ENCODE results near the gene CUX1. TPM values are rescaled to one million over a fixed set of nuclear protein-coding genes. Genes with fewer than 3 reads are reported as not detected.

The CUX1 gene
- total and polyA plus RNA-seq, 2 of the 13 experiments (the other 11 are each of a cell fraction or from before 2014, with no cell fraction given), result 13.7 to 14.9 TPM

DNA sequence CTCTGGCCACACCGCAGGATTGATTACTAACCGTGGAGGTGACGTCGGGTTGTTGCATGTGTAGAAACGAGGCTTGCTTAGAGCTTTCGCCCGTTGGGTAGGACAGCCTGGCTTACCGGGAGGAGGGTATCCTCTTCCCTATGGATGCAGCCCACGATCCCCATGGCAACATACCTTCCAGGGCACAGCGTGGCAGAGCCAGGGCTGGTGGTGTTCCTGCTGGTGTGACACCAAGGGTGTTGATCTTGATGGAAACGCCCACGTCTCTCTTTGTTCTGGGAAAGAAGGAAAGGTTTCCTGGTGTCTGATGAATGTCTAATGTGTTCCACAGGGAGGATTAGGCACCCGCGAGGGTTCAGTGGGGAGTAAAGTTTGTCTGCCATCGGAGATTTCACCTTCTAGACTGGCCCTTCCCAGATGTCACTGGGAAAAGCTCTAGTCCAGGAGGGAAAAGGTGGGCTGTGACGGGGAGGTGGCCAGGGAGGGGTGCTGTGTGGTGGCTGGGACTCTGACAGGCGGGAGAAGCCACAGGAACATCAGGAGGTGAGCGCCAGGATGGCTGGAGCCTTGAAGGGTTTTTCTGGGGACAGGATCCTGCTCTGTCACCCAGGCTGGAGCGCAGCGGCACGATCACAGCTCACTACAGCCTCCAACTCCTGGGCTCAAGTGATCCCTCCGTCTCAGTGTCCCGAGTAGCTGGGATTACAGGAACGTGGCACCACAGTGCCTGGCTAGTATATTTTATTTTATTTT is 102.1 kb downstream of the CUX1 start (continued):
- TF ChIP-seq, protein P1, sequence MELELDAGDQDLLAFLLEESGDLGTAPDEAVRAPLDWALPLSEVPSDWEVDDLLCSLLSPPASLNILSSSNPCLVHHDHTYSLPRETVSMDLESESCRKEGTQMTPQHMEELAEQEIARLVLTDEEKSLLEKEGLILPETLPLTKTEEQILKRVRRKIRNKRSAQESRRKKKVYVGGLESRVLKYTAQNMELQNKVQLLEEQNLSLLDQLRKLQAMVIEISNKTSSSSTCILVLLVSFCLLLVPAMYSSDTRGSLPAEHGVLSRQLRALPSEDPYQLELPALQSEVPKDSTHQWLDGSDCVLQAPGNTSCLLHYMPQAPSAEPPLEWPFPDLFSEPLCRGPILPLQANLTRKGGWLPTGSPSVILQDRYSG (CRISPR knock-in tag; IDR thresholded peaks at IDR 0.05), result no peak
- no peak for TF ChIP-seq KDM5B (CRISPR knock-in tag; IDR thresholded peaks at IDR 0.05; ENCODE audit: borderline replicate concordance)
- TF ChIP-seq ZNF841 (CRISPR knock-in tag; IDR thresholded peaks at IDR 0.05; ENCODE audit: borderline replicate concordance), result no peak
- TF ChIP-seq ZBTB20 (CRISPR knock-in tag; IDR thresholded peaks at IDR 0.05; ENCODE audit: borderline replicate concordance, low read depth), result no peak
- no peak for TF ChIP-seq SALL2 (CRISPR knock-in tag; IDR thresholded peaks at IDR 0.05)
- no peak for TF ChIP-seq SRY (CRISPR knock-in tag; IDR thresholded peaks at IDR 0.05)

DNA sequence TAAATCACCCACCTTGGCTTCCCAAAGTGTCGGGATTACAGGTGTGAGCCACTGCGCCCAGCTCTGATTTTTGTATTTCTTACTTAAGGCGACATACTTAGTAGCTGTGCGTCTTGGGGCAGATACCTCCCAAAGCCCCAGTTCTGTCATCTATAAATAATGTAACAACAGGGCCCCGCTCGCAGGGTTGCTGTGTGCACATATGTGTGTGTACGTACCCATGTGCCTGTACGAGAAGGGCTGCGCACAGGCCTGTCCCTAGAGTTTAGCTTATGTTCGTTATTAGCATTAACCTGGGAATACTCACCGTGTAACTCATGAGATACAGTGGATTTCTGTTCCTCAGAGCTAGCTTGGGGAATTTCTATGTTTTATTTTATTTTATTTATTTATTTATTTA is 103.6 kb downstream of the CUX1 start:
- Histone ChIP-seq H4K20me1 (ENCODE audit: insufficient read depth, low read length) (no peaks in the 10 kb centered on the region), H3K9me3 (ENCODE audit: low read length) (no peaks in the 10 kb centered on the region), H3K4me1 (ENCODE audit: insufficient read depth, low read length) (no peaks in the 10 kb centered on the region), H3K4me3 (replicated peaks in 1 of 3; ENCODE audit: insufficient read depth in 1 of 3, low read depth in 2 of 3, low read length in 3 of 3) (no peak overlapping the region), H3K27me3 (ENCODE audit: control insufficient read depth in 1 of 2, insufficient read depth in 2 of 2, low read length in 2 of 2) (no peaks in the 10 kb centered on the region), H2AFZ (ENCODE audit: low read length) (no peak overlapping the region), H3K9ac (ENCODE audit: insufficient read depth, low read depth, low read length) (no peak overlapping the region), H3K27ac (ENCODE audit: extremely low read length, insufficient read depth, low read length) (no peak overlapping the region), H3K36me3 (replicated peaks in 1 of 2; ENCODE audit: control insufficient read depth in 1 of 2, insufficient read depth in 2 of 2, low read length in 2 of 2) (peaks cover 10 to 34% of the 10 kb centered on the region in 2 experiments; a peak in 4 of 5 replicates), H3K79me2 (ENCODE audit: insufficient read depth, low read length) (peaks cover 8% of the 10 kb centered on the region), H3K4me2 (ENCODE audit: low read depth, low read length) (no peak overlapping the region)
- BruUV-seq (replicated peaks), result no TSS peak
- ChIA-PET CTCF (ENCODE audit: low intra/inter-chr PET ratio, low total read pairs) (no interaction called here), POLR2A (no interaction called here)
- FAIRE-seq (no peak), DNase-seq (ENCODE audit: low spot score) (no peak), ATAC-seq (no peak)
- intact Hi-C loops (cut with micrococcal nuclease; ENCODE audit: unreplicated experiment), result no loop called here
- 97% methylated on average over 11 of the region's 11 CpGs for WGBS (ENCODE audit: low lambda C conversion rate)
- in situ Hi-C loops (cut with HindIII; ENCODE audit: extremely low pct_ligation_motif_present, low pct_unique_long_range_greater_than_20kb), result no loop called here
- TF ChIP-seq, protein P2, sequence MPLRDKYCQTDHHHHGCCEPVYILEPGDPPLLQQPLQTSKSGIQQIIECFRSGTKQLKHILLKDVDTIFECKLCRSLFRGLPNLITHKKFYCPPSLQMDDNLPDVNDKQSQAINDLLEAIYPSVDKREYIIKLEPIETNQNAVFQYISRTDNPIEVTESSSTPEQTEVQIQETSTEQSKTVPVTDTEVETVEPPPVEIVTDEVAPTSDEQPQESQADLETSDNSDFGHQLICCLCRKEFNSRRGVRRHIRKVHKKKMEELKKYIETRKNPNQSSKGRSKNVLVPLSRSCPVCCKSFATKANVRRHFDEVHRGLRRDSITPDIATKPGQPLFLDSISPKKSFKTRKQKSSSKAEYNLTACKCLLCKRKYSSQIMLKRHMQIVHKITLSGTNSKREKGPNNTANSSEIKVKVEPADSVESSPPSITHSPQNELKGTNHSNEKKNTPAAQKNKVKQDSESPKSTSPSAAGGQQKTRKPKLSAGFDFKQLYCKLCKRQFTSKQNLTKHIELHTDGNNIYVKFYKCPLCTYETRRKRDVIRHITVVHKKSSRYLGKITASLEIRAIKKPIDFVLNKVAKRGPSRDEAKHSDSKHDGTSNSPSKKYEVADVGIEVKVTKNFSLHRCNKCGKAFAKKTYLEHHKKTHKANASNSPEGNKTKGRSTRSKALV (CRISPR knock-in tag; IDR thresholded peaks at IDR 0.05), result no peak
- TF ChIP-seq, protein P3, sequence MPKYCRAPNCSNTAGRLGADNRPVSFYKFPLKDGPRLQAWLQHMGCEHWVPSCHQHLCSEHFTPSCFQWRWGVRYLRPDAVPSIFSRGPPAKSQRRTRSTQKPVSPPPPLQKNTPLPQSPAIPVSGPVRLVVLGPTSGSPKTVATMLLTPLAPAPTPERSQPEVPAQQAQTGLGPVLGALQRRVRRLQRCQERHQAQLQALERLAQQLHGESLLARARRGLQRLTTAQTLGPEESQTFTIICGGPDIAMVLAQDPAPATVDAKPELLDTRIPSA (CRISPR knock-in tag; IDR thresholded peaks at IDR 0.05; ENCODE audit: borderline replicate concordance), result no peak
- TF ChIP-seq ISL2 (CRISPR knock-in tag; IDR thresholded peaks at IDR 0.05) (no peak), ZNF264 (CRISPR knock-in tag; IDR thresholded peaks at IDR 0.05) (no peak), KLF12 (CRISPR knock-in tag; IDR thresholded peaks at IDR 0.05; ENCODE audit: borderline replicate concordance) (no peak), ZBTB21 (CRISPR knock-in tag; IDR thresholded peaks at IDR 0.05) (no peak), ZNF724P (CRISPR knock-in tag; IDR thresholded peaks at IDR 0.05; ENCODE audit: borderline replicate concordance) (no peak), CBX5 (CRISPR knock-in tag; IDR thresholded peaks at IDR 0.05; ENCODE audit: borderline replicate concordance) (no peak), HCFC1 (IDR thresholded peaks at IDR 0.05; ENCODE audit: low read depth, low read length) (no peak)
